ENCODE results near the gene LUC7L3. TPM values are rescaled to one million over a fixed set of nuclear protein-coding genes. Genes with fewer than 3 reads are reported as not detected.

Gene LUC7L3
- total RNA-seq, 1 experiment from 2014 or later, result 185 TPM

DNA sequence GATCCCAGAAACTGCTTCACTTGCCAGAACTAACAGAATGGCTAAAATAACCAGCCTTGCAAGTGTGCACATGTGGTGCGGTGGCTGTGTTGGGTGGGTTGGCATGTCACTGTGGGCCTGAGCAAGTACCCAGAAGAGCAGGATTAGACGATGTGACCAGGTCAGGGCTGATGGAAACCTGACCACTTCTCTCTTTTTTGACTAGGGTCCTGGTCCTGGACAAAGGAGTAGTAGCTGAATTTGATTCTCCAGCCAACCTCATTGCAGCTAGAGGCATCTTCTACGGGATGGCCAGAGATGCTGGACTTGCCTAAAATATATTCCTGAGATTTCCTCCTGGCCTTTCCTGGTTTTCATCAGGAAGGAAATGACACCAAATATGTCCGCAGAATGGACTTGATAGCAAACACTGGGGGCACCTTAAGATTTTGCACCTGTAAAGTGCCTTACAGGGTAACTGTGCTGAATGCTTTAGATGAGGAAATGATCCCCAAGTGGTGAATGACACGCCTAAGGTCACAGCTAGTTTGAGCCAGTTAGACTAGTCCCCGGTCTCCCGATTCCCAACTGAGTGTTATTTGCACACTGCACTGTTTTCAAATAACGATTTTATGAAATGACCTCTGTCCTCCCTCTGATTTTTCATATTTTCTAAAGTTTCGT is 28.4 kb upstream of the LUC7L3 start:
- peaks cover 31% of the 10 kb centered on the region for H3K36me3 ChIP-seq (ENCODE audit: insufficient read depth, low read length, poor library complexity, severe bottlenecking)
- H3K27me3 ChIP-seq (replicated peaks; ENCODE audit: insufficient read depth, low read depth, low read length, poor library complexity), result no peaks in the 10 kb centered on the region
- ChIA-PET CTCF (no interaction called here), POLR2A (ENCODE audit: low non-redundant PET) (no interaction called here)
- BruUV-seq (replicated peaks), result no TSS peak
- no peaks in the 10 kb centered on the region for H3K4me1 ChIP-seq (ENCODE audit: insufficient read depth, low read length, poor library complexity, severe bottlenecking)
- intact Hi-C loops (cut with micrococcal nuclease; ENCODE audit: unreplicated experiment), result no loop called here
- H3K27ac ChIP-seq (ENCODE audit: low read depth, low read length, poor library complexity, severe bottlenecking), result no peak overlapping the region
- H3K9me3 ChIP-seq (ENCODE audit: low read depth, low read length, poor library complexity, severe bottlenecking), result no peaks in the 10 kb centered on the region
- no peak for DNase-seq (ENCODE audit: low spot score)
- TF ChIP-seq, protein P1, sequence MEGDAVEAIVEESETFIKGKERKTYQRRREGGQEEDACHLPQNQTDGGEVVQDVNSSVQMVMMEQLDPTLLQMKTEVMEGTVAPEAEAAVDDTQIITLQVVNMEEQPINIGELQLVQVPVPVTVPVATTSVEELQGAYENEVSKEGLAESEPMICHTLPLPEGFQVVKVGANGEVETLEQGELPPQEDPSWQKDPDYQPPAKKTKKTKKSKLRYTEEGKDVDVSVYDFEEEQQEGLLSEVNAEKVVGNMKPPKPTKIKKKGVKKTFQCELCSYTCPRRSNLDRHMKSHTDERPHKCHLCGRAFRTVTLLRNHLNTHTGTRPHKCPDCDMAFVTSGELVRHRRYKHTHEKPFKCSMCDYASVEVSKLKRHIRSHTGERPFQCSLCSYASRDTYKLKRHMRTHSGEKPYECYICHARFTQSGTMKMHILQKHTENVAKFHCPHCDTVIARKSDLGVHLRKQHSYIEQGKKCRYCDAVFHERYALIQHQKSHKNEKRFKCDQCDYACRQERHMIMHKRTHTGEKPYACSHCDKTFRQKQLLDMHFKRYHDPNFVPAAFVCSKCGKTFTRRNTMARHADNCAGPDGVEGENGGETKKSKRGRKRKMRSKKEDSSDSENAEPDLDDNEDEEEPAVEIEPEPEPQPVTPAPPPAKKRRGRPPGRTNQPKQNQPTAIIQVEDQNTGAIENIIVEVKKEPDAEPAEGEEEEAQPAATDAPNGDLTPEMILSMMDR (conservative IDR thresholded peaks at IDR 0.05; ENCODE audit: low read depth, low read length), result no peak
- TF ChIP-seq EZH2 (IDR thresholded peaks at IDR 0.05; ENCODE audit: borderline replicate concordance, low read depth, low read length, poor library complexity, severe bottlenecking), result no peak
- H3K4me3 ChIP-seq (ENCODE audit: low read depth, low read length, poor library complexity, severe bottlenecking), result no peak overlapping the region

DNA sequence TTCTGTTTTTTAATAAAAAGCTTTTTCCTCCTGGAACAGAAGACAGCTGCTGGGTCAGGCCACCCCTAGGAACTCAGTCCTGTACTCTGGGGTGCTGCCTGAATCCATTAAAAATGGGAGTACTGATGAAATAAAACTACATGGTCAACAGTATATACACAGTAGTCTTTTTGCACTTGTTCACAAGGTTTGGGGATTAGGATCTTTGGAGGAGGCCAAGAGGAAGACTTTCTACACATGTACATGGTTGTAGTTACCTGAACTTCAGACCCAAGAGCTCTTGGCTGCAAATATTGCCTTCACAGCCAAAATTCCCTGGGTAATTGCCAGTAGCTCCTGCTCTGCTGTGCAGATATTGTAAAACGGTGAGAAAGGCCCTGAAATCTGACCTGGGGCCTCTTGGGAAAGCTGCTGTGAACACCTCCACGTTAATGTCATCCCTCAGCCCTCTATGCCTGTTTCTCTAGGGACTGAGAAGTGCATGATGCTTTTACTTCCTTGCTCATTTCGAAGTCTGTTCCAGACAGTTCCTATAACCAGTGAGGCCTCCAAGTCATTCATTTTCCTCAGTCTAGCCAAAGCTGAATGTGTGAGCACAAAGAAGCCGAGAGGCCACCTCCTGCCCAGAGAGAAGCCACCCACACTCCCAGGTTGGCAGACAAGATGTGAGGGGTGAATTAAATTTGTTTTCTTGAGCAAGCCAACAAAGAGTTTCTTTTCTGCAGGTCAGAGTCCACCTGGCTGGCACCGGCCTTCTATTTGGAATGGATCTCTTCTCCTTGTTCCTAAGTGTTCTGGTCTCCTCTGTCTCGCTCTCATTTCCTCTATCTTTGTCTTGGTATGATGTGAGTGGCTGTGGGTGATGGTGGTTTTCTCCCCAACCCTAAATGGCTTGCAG is 27.6 kb upstream of the LUC7L3 start:
- Histone ChIP-seq H3K36me3 (ENCODE audit: insufficient read depth, low read length, poor library complexity, severe bottlenecking) (peaks cover 39% of the 10 kb centered on the region), H3K4me1 (ENCODE audit: insufficient read depth, low read length, poor library complexity, severe bottlenecking) (no peaks in the 10 kb centered on the region), H3K9me3 (ENCODE audit: low read depth, low read length, poor library complexity, severe bottlenecking) (no peaks in the 10 kb centered on the region), H3K27ac (ENCODE audit: low read depth, low read length, poor library complexity, severe bottlenecking) (no peak overlapping the region), H3K27me3 (replicated peaks; ENCODE audit: insufficient read depth, low read depth, low read length, poor library complexity) (no peaks in the 10 kb centered on the region), H3K4me3 (ENCODE audit: low read depth, low read length, poor library complexity, severe bottlenecking) (no peak overlapping the region)
- BruUV-seq (replicated peaks), result no TSS peak
- DNase-seq (ENCODE audit: low spot score), result no peak
- TF ChIP-seq EZH2 (IDR thresholded peaks at IDR 0.05; ENCODE audit: borderline replicate concordance, low read depth, low read length, poor library complexity, severe bottlenecking), result no peak
- TF ChIP-seq, protein P1 (conservative IDR thresholded peaks at IDR 0.05; ENCODE audit: low read depth, low read length), result no peak
- ChIA-PET POLR2A (ENCODE audit: low non-redundant PET) (no interaction called here), CTCF (no interaction called here)
- intact Hi-C loops (cut with micrococcal nuclease; ENCODE audit: unreplicated experiment), result no loop called here

DNA sequence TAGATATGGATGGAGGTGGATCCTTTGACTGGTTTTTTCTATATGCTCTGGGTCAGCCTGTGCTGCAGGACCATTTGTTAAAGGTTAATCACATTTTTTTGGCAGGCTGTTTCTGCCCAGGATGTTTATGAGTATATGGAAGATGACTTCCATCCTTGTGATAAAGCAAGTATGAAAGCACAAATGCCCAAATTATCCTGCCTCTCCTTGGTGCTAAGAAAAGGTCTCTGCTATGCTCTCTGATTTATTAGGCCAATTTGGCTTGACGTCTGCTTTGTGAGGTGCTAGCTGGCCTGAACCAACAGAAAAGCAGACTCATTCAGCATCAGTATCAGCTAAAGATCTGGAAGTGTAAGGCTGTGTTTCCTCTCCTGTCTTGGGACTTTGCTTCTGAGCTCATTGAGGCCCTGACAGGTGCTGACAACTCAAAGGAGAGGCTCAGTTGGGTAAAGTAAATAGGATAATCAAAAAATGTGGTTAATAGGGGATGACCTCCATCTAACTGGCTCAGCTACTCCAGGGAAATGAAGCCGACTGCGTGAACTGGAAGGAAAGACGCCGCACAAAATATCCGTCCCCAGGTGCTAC is 26.9 kb upstream of the LUC7L3 start:
- no peak for DNase-seq (ENCODE audit: low spot score)
- BruUV-seq (replicated peaks), result no TSS peak
- CTCF ChIA-PET, result no interaction called here
- Histone ChIP-seq H3K9me3 (ENCODE audit: low read depth, low read length, poor library complexity, severe bottlenecking) (no peaks in the 10 kb centered on the region), H3K27ac (ENCODE audit: low read depth, low read length, poor library complexity, severe bottlenecking) (no peak overlapping the region), H3K36me3 (ENCODE audit: insufficient read depth, low read length, poor library complexity, severe bottlenecking) (peaks cover 47% of the 10 kb centered on the region), H3K4me1 (ENCODE audit: insufficient read depth, low read length, poor library complexity, severe bottlenecking) (no peaks in the 10 kb centered on the region), H3K4me3 (ENCODE audit: low read depth, low read length, poor library complexity, severe bottlenecking) (no peak overlapping the region), H3K27me3 (replicated peaks; ENCODE audit: insufficient read depth, low read depth, low read length, poor library complexity) (no peaks in the 10 kb centered on the region)
- intact Hi-C loops (cut with micrococcal nuclease; ENCODE audit: unreplicated experiment), result no loop called here
- TF ChIP-seq EZH2 (IDR thresholded peaks at IDR 0.05; ENCODE audit: borderline replicate concordance, low read depth, low read length, poor library complexity, severe bottlenecking), result no peak
- TF ChIP-seq, protein P1 (conservative IDR thresholded peaks at IDR 0.05; ENCODE audit: low read depth, low read length), result no peak
- POLR2A ChIA-PET (ENCODE audit: low non-redundant PET), result no interaction called here
